SU-DHL-6 (cell line): ENCODE measurements around the gene IFT20.

Source experiments
- H2AFZ ChIP-seq: fragments of 200-600 bp; sonication (generic); 2 replicates; pipeline ENCODE4 v1.6.1; 2014; ENCODE audit warnings: low read depth, mild to moderate bottlenecking, moderate library complexity, mixed read lengths, antibody characterized with exemption, low read length; ENCODE audit not compliant: severe bottlenecking
- H3F3A ChIP-seq: fragments of 200-600 bp; shearing (Covaris generic); 2 replicates; pipeline ENCODE4 v1.6.0; 2016; ENCODE audit warnings: antibody characterized with exemption, mild to moderate bottlenecking; ENCODE audit not compliant: insufficient read depth
- H3K27ac ChIP-seq: fragments of 200-600 bp; sonication (generic); 2 replicates; pipeline ENCODE4 v1.5.1; 2016; ENCODE audit warnings: low read depth, mild to moderate bottlenecking, low read length, moderate library complexity, mixed read lengths
- H3K27me3 ChIP-seq: fragments of 200-600 bp; sonication (generic), shearing (Covaris generic); 2 replicates; pipeline ENCODE4 v1.6.0; 2014; ENCODE audit warnings: mild to moderate bottlenecking, low read length
- H3K36me3 ChIP-seq: fragments of 200-600 bp; sonication (generic); 2 replicates; pipeline ENCODE4 v1.6.1; 2014; ENCODE audit warnings: mild to moderate bottlenecking, low read length, mixed read lengths
- H3K4me2 ChIP-seq: fragments of 300-600, 200-600 bp; shearing (Covaris generic), sonication (generic); 2 replicates; pipeline ENCODE4 v1.6.0; 2014; ENCODE audit warnings: low read length, low read depth, mild to moderate bottlenecking; ENCODE audit not compliant: poor library complexity, severe bottlenecking
- H3K4me3 ChIP-seq: fragments of 200-600 bp; sonication (generic); 2 replicates; pipeline ENCODE4 v1.5.1; 2014; ENCODE audit warnings: antibody characterized with exemption, low read length, mild to moderate bottlenecking, mixed read lengths; ENCODE audit not compliant: insufficient read depth, poor library complexity, severe bottlenecking
- H3K79me2 ChIP-seq: fragments of 200-600 bp; sonication (generic); 2 replicates; pipeline ENCODE4 v1.6.1; 2014; ENCODE audit warnings: mild to moderate bottlenecking, low read length, moderate library complexity; ENCODE audit not compliant: insufficient read depth
- H3K9ac ChIP-seq: fragments of 200-600 bp; sonication (generic); 2 replicates; pipeline ENCODE4 v1.7.0; 2014; ENCODE audit warnings: mild to moderate bottlenecking, low read length
- H3K9me2 ChIP-seq: fragments of 200-600 bp; sonication (generic); replicated peaks from 2 replicates; pipeline ENCODE4 v1.6.1; 2014; ENCODE audit warnings: low read length; ENCODE audit not compliant: insufficient read depth
- H3K9me3 ChIP-seq: fragments of 200-600 bp; sonication (generic); 2 replicates; pipeline ENCODE4 v1.6.1; 2014; ENCODE audit warnings: low read length, mixed read lengths; ENCODE audit not compliant: insufficient read depth
- H4K20me1 ChIP-seq: fragments of 200-600 bp; sonication (generic); 2 replicates; pipeline ENCODE4 v1.6.1; 2014; ENCODE audit warnings: low read depth, mild to moderate bottlenecking, antibody characterized with exemption, low read length, moderate library complexity, mixed read lengths
- CTCF ChIP-seq: fragments of 200-600 bp; sonication (generic); IDR thresholded peaks from one replicate; pipeline ENCODE4 v1.5.1; 2017; ENCODE audit warnings: antibody characterized with exemption, mild to moderate bottlenecking, low read length, moderate library complexity; ENCODE audit not compliant: insufficient read depth, poor library complexity, severe bottlenecking
- EZH2phosphoT487 ChIP-seq: fragments of 200-600 bp; sonication (generic), shearing (Covaris generic); conservative IDR thresholded peaks from 2 replicates; pipeline ENCODE4 v1.6.1; 2018; ENCODE audit warnings: mild to moderate bottlenecking, antibody characterized with exemption, low read length, moderate library complexity, mixed read lengths

The IFT20 gene

DNA sequence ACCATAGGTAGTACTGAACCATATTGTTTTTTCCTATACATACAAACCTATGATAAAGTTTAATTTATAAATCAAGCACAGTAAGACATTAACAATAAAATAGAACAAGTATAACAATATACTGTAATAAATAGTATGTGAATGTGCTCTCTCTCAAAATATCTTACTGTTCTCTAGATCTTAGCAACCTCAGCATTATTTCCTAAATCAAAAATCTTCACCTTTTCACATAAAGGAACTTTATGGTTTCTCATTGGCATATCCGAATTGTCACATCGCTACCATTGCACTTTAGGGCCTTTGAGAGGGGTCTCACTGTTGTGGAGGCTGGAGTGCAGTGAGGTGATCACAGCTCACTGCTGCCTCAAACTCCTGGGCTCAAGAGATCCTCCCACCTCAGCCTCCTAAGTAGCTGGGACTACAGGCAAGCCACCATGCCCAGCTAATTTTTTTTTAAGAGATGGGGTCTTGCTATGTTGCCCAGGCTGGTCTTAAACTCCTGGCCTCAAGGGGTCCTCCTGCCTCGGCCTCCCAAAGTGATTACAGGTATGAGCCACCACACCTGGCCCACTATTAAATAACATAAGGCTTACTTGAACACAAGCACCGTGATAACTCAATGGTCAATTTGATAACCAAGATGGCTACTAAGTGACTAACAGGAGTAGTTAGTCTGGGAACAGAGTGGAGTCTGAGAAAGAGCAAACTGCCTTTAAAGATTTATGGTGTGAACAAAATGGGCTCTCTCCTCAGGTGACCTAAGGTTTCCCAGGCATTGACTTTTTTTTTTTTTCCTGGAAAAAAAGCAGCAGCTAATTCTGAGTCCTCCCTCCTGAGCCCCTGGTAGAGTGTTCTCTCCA, 19.2 kb downstream of the IFT20 start:
- H3K9ac ChIP-seq, result no peak overlapping the region
- no peaks in the 10 kb centered on the region; the same call in 1 of the 2 replicates for H4K20me1 ChIP-seq
- H2AFZ ChIP-seq, result no peak overlapping the region
- H3K36me3 ChIP-seq, result no peaks in the 10 kb centered on the region
- peaks cover 21% of the 10 kb centered on the region for H3K79me2 ChIP-seq
- TF ChIP-seq EZH2phosphoT487, result no peak
- TF ChIP-seq CTCF, result no peak
- H3K27ac ChIP-seq, result no peak overlapping the region
- H3F3A ChIP-seq, result no peaks in the 10 kb centered on the region
- no peak overlapping the region for H3K4me3 ChIP-seq
- H3K4me2 ChIP-seq, result no peak overlapping the region
- no peaks in the 10 kb centered on the region for H3K27me3 ChIP-seq
- H3K9me3 ChIP-seq, result no peaks in the 10 kb centered on the region
- H3K9me2 ChIP-seq, result no peaks in the 10 kb centered on the region

GRCh38 chr17:28313841-28314240, 21.4 kb downstream of the IFT20 start:
- Histone ChIP-seq H3K36me3 (no peaks in the 10 kb centered on the region), H2AFZ (no peak overlapping the region), H3F3A (no peaks in the 10 kb centered on the region), H3K27ac (no peak overlapping the region), H4K20me1 (no peaks in the 10 kb centered on the region), H3K4me3 (no peak overlapping the region), H3K9me3 (no peaks in the 10 kb centered on the region), H3K79me2 (no peaks in the 10 kb centered on the region), H3K9ac (no peak overlapping the region), H3K9me2 (no peaks in the 10 kb centered on the region), H3K27me3 (no peaks in the 10 kb centered on the region), H3K4me2 (no peak overlapping the region)
- TF ChIP-seq EZH2phosphoT487 (no peak), CTCF (no peak)

GRCh38 chr17:28306954-28307401, 28.3 kb downstream of the IFT20 start:
- TF ChIP-seq EZH2phosphoT487 (no peak), CTCF (no peak)
- no peak overlapping the region for H3K4me2 ChIP-seq
- H3K4me3 ChIP-seq, result no peak overlapping the region

More at GRCh38 chr17:28306954-28307401, 28.3 kb downstream of the IFT20 start:
- Histone ChIP-seq H3K27me3 (no peaks in the 10 kb centered on the region), H3K27ac (no peak overlapping the region), H3K9me2 (no peaks in the 10 kb centered on the region), H3K79me2 (no peaks in the 10 kb centered on the region), H2AFZ (no peak overlapping the region), H3K9ac (no peak overlapping the region), H3K9me3 (no peaks in the 10 kb centered on the region), H4K20me1 (no peaks in the 10 kb centered on the region), H3F3A (no peaks in the 10 kb centered on the region), H3K36me3 (no peaks in the 10 kb centered on the region)
